PC-3 (cell line): ENCODE results near the gene RPS21. TPM values are rescaled to one million over a fixed set of nuclear protein-coding genes. Genes with fewer than 3 reads are reported as not detected.

ENCODE experiments used
- ATAC-seq: fragments of 200-7000 bp; cut with Tn5 transposase; 2 replicates; pipeline ENCODE4 v1.9.1; 2020; ENCODE audit warnings: mild to moderate bottlenecking, moderate library complexity
- BruUV-seq: library from RNA; stranded (reverse); fragments of 400-500 nt; replicated peaks from 2 replicates; lab custom pipeline; 2021; lab: Mats Ljungman, UMichigan
- CTCF ChIA-PET: fragments of 300-600 bp; sonication (Branson Sonifier 250); formaldehyde crosslinking; loops from one replicate; lab custom pipeline; 2022; ENCODE audit warnings: antibody characterized with exemption; lab: Charles Lee
- POLR2A ChIA-PET: fragments of 300-600 bp; sonication (Branson Sonifier 250); formaldehyde crosslinking; loops from one replicate; lab custom pipeline; 2022; ENCODE audit warnings: antibody characterized with exemption; ENCODE audit not compliant: unreplicated experiment; lab: Charles Lee
- DNase-seq: peaks from one replicate; pipeline ENCODE4 v3.0.0-alpha.2; 2015
- H2AFZ ChIP-seq: fragments of 300-600 bp; sonication (generic); 2 replicates; pipeline ENCODE4 v1.6.0; 2016; ENCODE audit warnings: antibody characterized with exemption, low read length
- H3F3A ChIP-seq: fragments of 300-600 bp; sonication (generic); one replicate; pipeline ENCODE4 v1.6.0; 2017; ENCODE audit warnings: antibody characterized with exemption, low read length, control low read depth, mild to moderate bottlenecking; ENCODE audit not compliant: unreplicated experiment
- H3K27ac ChIP-seq: fragments of 300-600 bp; sonication (generic); 2 replicates; pipeline ENCODE4 v1.5.1; 2016; ENCODE audit warnings: mild to moderate bottlenecking, low read length
- H3K27me3 ChIP-seq: fragments of 300-600 bp; sonication (generic); 2 replicates; pipeline ENCODE4 v1.6.1; 2016; ENCODE audit warnings: low read length, mixed read lengths
- H3K36me3 ChIP-seq: fragments of 300-600 bp; sonication (generic); 2 replicates; pipeline ENCODE4 v1.6.1; 2016; ENCODE audit warnings: low read depth, mixed run types, low read length, mixed read lengths
- H3K4me1 ChIP-seq: fragments of 300-600 bp; sonication (generic); 2 replicates; pipeline ENCODE4 v1.5.1; 2016; ENCODE audit warnings: low read length; ENCODE audit not compliant: insufficient read depth
- H3K4me2 ChIP-seq: fragments of 300-600 bp; sonication (generic); 2 replicates; pipeline ENCODE4 v1.6.0; 2016; ENCODE audit warnings: low read length
- H3K4me3 ChIP-seq: fragments of 300-600 bp; sonication (generic); 2 replicates; pipeline ENCODE4 v1.5.1; 2016; ENCODE audit warnings: mild to moderate bottlenecking, low read length, mixed read lengths
- H3K79me2 ChIP-seq: fragments of 300-600 bp; sonication (generic); 2 replicates; pipeline ENCODE4 v1.6.1; 2017; ENCODE audit warnings: low read length, mixed read lengths
- H3K9ac ChIP-seq: fragments of 300-600 bp; sonication (generic); 2 replicates; pipeline ENCODE4 v1.6.0; 2016; ENCODE audit warnings: mild to moderate bottlenecking, low read length
- H3K9me2 ChIP-seq: fragments of 300-600 bp; sonication (generic); replicated peaks from 2 replicates; pipeline ENCODE4 v1.6.1; 2016; ENCODE audit warnings: mixed run types, low read length, mixed read lengths
- H3K9me3 ChIP-seq: fragments of 300-600 bp; sonication (generic); 2 replicates; pipeline ENCODE4 v1.6.1; 2016; ENCODE audit warnings: low read length, mixed read lengths
- H4K20me1 ChIP-seq: fragments of 300-600 bp; sonication (generic); 2 replicates; pipeline ENCODE4 v1.6.1; 2016; ENCODE audit warnings: low read length, mixed read lengths
- EZH2 ChIP-seq: fragments of 300-600 bp; sonication (generic); IDR thresholded peaks from one replicate; pipeline ENCODE4 v1.6.1; 2017; ENCODE audit warnings: antibody characterized with exemption, mild to moderate bottlenecking, low read length; ENCODE audit not compliant: unreplicated experiment
- EZH2phosphoT487 ChIP-seq: fragments of 300-600 bp; sonication (generic); IDR thresholded peaks from 2 replicates; pipeline ENCODE4 v1.6.1; 2018; ENCODE audit warnings: mild to moderate bottlenecking, antibody characterized with exemption, low read length, borderline replicate concordance
- intact Hi-C: fragments of 100-400 bp; cut with micrococcal nuclease; formaldehyde crosslinking; loops from 2 replicates; pipeline ENCODE4 v1.9.0; 2023
- total RNA-seq: library from RNA; depleted of rRNA; stranded (reverse); fragments of >200 nt; gene quantifications from 2 replicates; pipeline ENCODE4 v1.2.3, GENCODE V29; 2014
- TF ChIP-seq, protein P1 (sequence below): fragments of 300-600 bp; sonication (generic); conservative IDR thresholded peaks from 2 replicates; pipeline ENCODE4 v1.5.1; 2017; ENCODE audit warnings: antibody characterized with exemption, low read depth, mild to moderate bottlenecking, low read length

RPS21 gene
- total RNA-seq, 1 experiment from 2014 or later, result 1,945 TPM

DNA sequence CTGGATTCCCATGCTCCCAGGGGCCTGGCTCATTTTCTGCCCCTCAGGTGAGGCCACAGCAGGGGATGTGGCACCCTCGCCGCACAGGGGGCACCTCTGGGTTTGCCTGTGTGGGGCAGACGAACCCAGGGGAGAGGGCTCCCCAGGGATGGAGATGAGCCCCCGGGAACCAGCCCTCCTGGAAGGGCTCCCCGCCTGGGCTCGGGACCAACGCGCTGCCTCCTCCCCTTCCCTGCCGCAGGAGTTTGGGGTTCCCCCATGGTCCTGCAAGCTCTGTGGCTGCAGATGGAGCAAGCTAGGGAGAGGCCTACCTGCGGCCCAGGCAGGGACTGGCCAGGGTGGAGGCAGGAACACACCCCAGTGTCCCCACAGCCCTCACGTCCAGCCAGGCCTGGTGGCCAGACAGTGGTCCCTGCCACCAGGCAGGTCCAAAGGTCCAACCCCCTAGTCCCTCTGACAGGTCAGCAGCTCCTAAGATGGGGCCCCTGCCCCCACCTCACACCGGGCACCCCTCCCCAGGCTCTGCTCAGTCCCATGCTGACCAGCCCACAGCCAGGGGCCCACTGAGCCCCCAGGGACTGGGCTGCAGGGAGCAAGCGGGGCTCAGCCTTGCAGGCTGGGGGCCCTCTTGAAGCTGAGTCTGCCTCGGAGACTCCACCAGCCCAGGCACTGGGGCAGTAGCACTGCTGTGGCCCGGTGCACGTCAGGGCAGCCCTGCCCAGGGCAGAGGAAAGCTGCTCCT is 33.4 kb upstream of the RPS21 start:
- peaks cover 54% of the 10 kb centered on the region for H3K36me3 ChIP-seq
- no peak overlapping the region for H3K4me3 ChIP-seq

DNA sequence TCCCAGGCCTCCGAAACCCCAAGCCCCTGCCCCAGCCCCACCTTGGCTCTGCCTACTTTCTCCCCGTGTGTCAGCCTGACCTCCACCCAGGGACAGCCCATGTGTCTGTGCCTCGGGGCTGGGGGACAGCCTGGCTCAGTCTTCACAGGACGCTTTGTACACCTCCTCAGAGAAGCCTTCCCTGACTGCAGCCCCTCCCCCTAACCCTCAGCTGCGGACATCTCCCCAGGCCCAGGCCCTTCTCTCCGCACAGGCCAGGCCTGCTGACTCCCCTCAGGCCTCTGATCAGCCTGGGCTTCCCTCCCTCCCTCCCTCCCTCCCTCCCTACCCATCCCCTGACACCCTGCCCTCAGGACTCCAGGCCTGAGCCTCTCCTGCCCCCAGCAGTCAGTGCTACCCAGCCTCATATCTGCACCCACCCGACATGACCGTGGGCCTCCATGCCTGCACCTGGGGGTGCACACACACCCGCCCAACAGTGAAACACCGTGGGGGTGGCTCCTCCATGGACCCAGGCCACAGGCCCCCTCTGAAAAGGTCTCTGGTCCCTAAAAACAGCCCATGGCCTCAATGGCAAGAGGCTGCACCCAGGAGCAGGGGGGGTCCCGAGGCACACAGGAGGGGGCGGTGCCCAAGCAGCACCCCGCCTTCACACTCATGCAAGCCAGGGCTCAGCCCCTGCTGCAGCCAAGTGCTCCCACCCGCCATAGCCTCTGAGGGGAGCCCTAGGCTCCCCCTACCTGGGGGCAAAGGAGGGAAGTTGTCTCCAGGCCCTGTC is 32.7 kb upstream of the RPS21 start:
- H3K27me3 ChIP-seq, result no peaks in the 10 kb centered on the region
- H3K27ac ChIP-seq, result peak overlapping the region; percentile 93
- ATAC-seq (no peak), DNase-seq (no peak)
- H3K9ac ChIP-seq, result peak overlapping the region; percentile 79
- H3K4me1 ChIP-seq, result peaks cover 86% of the 10 kb centered on the region
- H4K20me1 ChIP-seq, result no peaks in the 10 kb centered on the region
- no peaks in the 10 kb centered on the region for H3K9me2 ChIP-seq
- peaks cover 8% of the 10 kb centered on the region for H3F3A ChIP-seq
- H3K4me2 ChIP-seq, result no peak overlapping the region
- H3K9me3 ChIP-seq, result no peaks in the 10 kb centered on the region
- BruUV-seq, result no TSS peak
- peaks cover 49% of the 10 kb centered on the region for H3K36me3 ChIP-seq
- H3K79me2 ChIP-seq, result peaks cover 78% of the 10 kb centered on the region
- CTCF ChIA-PET, result no interaction called here
- intact Hi-C loops, result no loop called here
- no peak overlapping the region for H2AFZ ChIP-seq
- TF ChIP-seq EZH2phosphoT487, result no peak
- no peak for TF ChIP-seq EZH2
- TF ChIP-seq, protein P1, sequence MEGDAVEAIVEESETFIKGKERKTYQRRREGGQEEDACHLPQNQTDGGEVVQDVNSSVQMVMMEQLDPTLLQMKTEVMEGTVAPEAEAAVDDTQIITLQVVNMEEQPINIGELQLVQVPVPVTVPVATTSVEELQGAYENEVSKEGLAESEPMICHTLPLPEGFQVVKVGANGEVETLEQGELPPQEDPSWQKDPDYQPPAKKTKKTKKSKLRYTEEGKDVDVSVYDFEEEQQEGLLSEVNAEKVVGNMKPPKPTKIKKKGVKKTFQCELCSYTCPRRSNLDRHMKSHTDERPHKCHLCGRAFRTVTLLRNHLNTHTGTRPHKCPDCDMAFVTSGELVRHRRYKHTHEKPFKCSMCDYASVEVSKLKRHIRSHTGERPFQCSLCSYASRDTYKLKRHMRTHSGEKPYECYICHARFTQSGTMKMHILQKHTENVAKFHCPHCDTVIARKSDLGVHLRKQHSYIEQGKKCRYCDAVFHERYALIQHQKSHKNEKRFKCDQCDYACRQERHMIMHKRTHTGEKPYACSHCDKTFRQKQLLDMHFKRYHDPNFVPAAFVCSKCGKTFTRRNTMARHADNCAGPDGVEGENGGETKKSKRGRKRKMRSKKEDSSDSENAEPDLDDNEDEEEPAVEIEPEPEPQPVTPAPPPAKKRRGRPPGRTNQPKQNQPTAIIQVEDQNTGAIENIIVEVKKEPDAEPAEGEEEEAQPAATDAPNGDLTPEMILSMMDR, result no peak
- POLR2A ChIA-PET, result no interaction called here
- H3K4me3 ChIP-seq, result no peak overlapping the region

More for the DNA sequence above, 33.4 kb upstream of the RPS21 start:
- ATAC-seq (no peak), DNase-seq (no peak)
- Histone ChIP-seq H4K20me1 (no peaks in the 10 kb centered on the region), H3K9me2 (no peaks in the 10 kb centered on the region), H3F3A (peaks cover 8% of the 10 kb centered on the region), H3K9me3 (no peaks in the 10 kb centered on the region), H3K27ac (peak overlapping the region; percentile 51), H3K27me3 (no peaks in the 10 kb centered on the region), H2AFZ (no peak overlapping the region), H3K9ac (peak overlapping the region; percentile 34; the same call in 1 of the 2 replicates), H3K4me1 (peaks cover 78% of the 10 kb centered on the region), H3K4me2 (0 out of 2 replicates have a peak overlapping the region, but pooled peaks have one; percentile 18), H3K79me2 (peaks cover 70% of the 10 kb centered on the region)
- POLR2A ChIA-PET, result no interaction called here
- TF ChIP-seq, protein P1, result no peak
- CTCF ChIA-PET, result interaction anchor here (1.0 kb wide), 2 partner anchors 22 to 29 kb away, joined by 3 to 4 read pairs; no protein-coding TSS in a partner anchor
- BruUV-seq, result no TSS peak
- intact Hi-C loops, result no loop called here
